HEK293 (cell line): ENCODE data around the gene SP6.

Experiments
- CTCF ChIA-PET: fragments of 350-600 bp; formaldehyde crosslinking; extraction: SDS; loops from one replicate; lab custom pipeline; 2021; ENCODE audit warnings: antibody characterized with exemption; lab: Yijun Ruan, JAX
- POLR2A ChIA-PET: fragments of 300-600 bp; formaldehyde crosslinking; extraction: SDS; loops from one replicate; lab custom pipeline; 2020; ENCODE audit warnings: antibody characterized with exemption, inconsistent platforms; lab: Yijun Ruan, JAX
- H3K27ac ChIP-seq: fragments of 200-500 bp; sonication (Bioruptor generic); 2 replicates; pipeline ENCODE4 v1.5.1; 2014; ENCODE audit warnings: low read depth, low read length, control low read depth, inconsistent platforms; ENCODE audit errors: extremely low read depth
- H3K36me3 ChIP-seq, 2 experiments: fragments of 200-500 bp in 1 of 2; sonication (Bioruptor generic) in 1 of 2; 1 replicate in 1 of 2; 2 replicates in 1 of 2; pipeline ENCODE4 v1.5.1; 2014 to 2017; ENCODE audit warnings: inconsistent platforms in 2 of 2, low read length in 2 of 2; ENCODE audit not compliant: control insufficient read depth in 2 of 2, insufficient read depth in 1 of 2
- H3K4me1 ChIP-seq: fragments of 200-500 bp; sonication (Bioruptor generic); 2 replicates; pipeline ENCODE4 v1.5.1; 2014; ENCODE audit warnings: mild to moderate bottlenecking, low read length, inconsistent platforms; ENCODE audit not compliant: control insufficient read depth, insufficient read depth
- H3K4me3 ChIP-seq: 2 replicates; pipeline ENCODE4 v1.5.1; 2011; ENCODE audit warnings: low read depth, mild to moderate bottlenecking, control low read depth, low read length, moderate library complexity
- H3K9me3 ChIP-seq: fragments of 200-500 bp; sonication (Bioruptor generic); 2 replicates; pipeline ENCODE4 v1.5.1; 2014; ENCODE audit warnings: low read depth, low read length, inconsistent platforms; ENCODE audit not compliant: control insufficient read depth, insufficient read depth
- EGR2 ChIP-seq: fragments of 450-650 bp; formaldehyde crosslinking; IDR thresholded peaks from 2 replicates; pipeline ENCODE4 v1.5.1; 2016; ENCODE audit warnings: low read depth, missing biosample characterization, missing genetic modification characterization
- KLF7 ChIP-seq: fragments of 450-650 bp; formaldehyde crosslinking; IDR thresholded peaks from 2 replicates; pipeline ENCODE4 v1.5.1; 2016; ENCODE audit warnings: missing biosample characterization, missing genetic modification characterization, borderline replicate concordance
- KLF9 ChIP-seq: fragments of 450-650 bp; formaldehyde crosslinking; IDR thresholded peaks from 2 replicates; pipeline ENCODE4 v1.5.1; 2016; ENCODE audit warnings: missing biosample characterization, missing genetic modification characterization, low read depth
- MZF1 ChIP-seq: fragments of 450-650 bp; formaldehyde crosslinking; IDR thresholded peaks from 2 replicates; pipeline ENCODE4 v1.5.1; 2017; ENCODE audit warnings: missing biosample characterization, missing genetic modification characterization, borderline replicate concordance
- ZBTB1 ChIP-seq: fragments of 450-650 bp; formaldehyde crosslinking; IDR thresholded peaks from 2 replicates; pipeline ENCODE4 v1.5.1; 2016; ENCODE audit warnings: missing biosample characterization, missing genetic modification characterization
- ZBTB21 ChIP-seq: fragments of 450-650 bp; formaldehyde crosslinking; IDR thresholded peaks from 2 replicates; pipeline ENCODE4 v1.5.1; 2017; ENCODE audit warnings: missing biosample characterization, missing genetic modification characterization
- ZFP69B ChIP-seq: fragments of 450-650 bp; formaldehyde crosslinking; IDR thresholded peaks from 2 replicates; pipeline ENCODE4 v1.5.1; 2016; ENCODE audit warnings: missing biosample characterization, missing genetic modification characterization
- ZNF155 ChIP-seq: fragments of 450-650 bp; formaldehyde crosslinking; IDR thresholded peaks from 2 replicates; pipeline ENCODE4 v1.5.1; 2016; ENCODE audit warnings: missing biosample characterization, missing genetic modification characterization
- ZNF311 ChIP-seq: fragments of 450-650 bp; formaldehyde crosslinking; IDR thresholded peaks from 2 replicates; pipeline ENCODE4 v1.5.1; 2017; ENCODE audit warnings: missing biosample characterization, missing genetic modification characterization, borderline replicate concordance
- ZNF433 ChIP-seq: fragments of 450-650 bp; formaldehyde crosslinking; IDR thresholded peaks from 2 replicates; pipeline ENCODE4 v1.5.1; 2016; ENCODE audit warnings: missing biosample characterization, missing genetic modification characterization, low read depth
- ZNF473 ChIP-seq: fragments of 450-650 bp; formaldehyde crosslinking; IDR thresholded peaks from 2 replicates; pipeline ENCODE4 v1.5.1; 2017; ENCODE audit warnings: missing biosample characterization, missing genetic modification characterization
- ZNF48 ChIP-seq: fragments of 450-650 bp; formaldehyde crosslinking; IDR thresholded peaks from 2 replicates; pipeline ENCODE4 v1.5.1; 2016; ENCODE audit warnings: missing biosample characterization, missing genetic modification characterization
- ZNF544 ChIP-seq: fragments of 450-650 bp; formaldehyde crosslinking; IDR thresholded peaks from 2 replicates; pipeline ENCODE4 v1.5.0; 2017; ENCODE audit warnings: missing biosample characterization, missing genetic modification characterization
- ZNF549 ChIP-seq: fragments of 450-650 bp; IDR thresholded peaks from 2 replicates; pipeline ENCODE4 v1.5.1; 2018; ENCODE audit warnings: missing biosample characterization, missing genetic modification characterization, mild to moderate bottlenecking, inconsistent platforms, moderate library complexity
- ZNF600 ChIP-seq: fragments of 450-650 bp; formaldehyde crosslinking; IDR thresholded peaks from 2 replicates; pipeline ENCODE4 v1.5.1; 2016; ENCODE audit warnings: missing biosample characterization, missing genetic modification characterization
- TF ChIP-seq, protein P1 (sequence below): fragments of 450-650 bp; formaldehyde crosslinking; conservative IDR thresholded peaks from 2 replicates; pipeline ENCODE4 v1.5.1; 2016; ENCODE audit warnings: low read depth, missing biosample characterization, missing genetic modification characterization
- TF ChIP-seq, protein P2 (sequence below): fragments of 450-650 bp; formaldehyde crosslinking; IDR thresholded peaks from 2 replicates; pipeline ENCODE4 v1.5.1; 2016; ENCODE audit warnings: missing biosample characterization, missing genetic modification characterization
- TF ChIP-seq, protein P3 (sequence below): fragments of 450-650 bp; formaldehyde crosslinking; conservative IDR thresholded peaks from 2 replicates; pipeline ENCODE4 v1.5.1; 2016; ENCODE audit warnings: low read depth, missing biosample characterization, missing genetic modification characterization
- TF ChIP-seq, protein P4 (sequence below): IDR thresholded peaks from 2 replicates; pipeline ENCODE4 v1.6.1; 2011; ENCODE audit warnings: mild to moderate bottlenecking, low read depth, low read length, borderline replicate concordance
- TF ChIP-seq, protein P5 (sequence below): fragments of 450-650 bp; formaldehyde crosslinking; IDR thresholded peaks from 2 replicates; pipeline ENCODE4 v1.5.1; 2016; ENCODE audit warnings: missing biosample characterization, missing genetic modification characterization, borderline replicate concordance
- TF ChIP-seq, protein P6 (sequence below): fragments of 450-650 bp; formaldehyde crosslinking; IDR thresholded peaks from 2 replicates; pipeline ENCODE4 v1.5.1; 2016; ENCODE audit warnings: missing biosample characterization, missing genetic modification characterization

SP6 gene

DNA sequence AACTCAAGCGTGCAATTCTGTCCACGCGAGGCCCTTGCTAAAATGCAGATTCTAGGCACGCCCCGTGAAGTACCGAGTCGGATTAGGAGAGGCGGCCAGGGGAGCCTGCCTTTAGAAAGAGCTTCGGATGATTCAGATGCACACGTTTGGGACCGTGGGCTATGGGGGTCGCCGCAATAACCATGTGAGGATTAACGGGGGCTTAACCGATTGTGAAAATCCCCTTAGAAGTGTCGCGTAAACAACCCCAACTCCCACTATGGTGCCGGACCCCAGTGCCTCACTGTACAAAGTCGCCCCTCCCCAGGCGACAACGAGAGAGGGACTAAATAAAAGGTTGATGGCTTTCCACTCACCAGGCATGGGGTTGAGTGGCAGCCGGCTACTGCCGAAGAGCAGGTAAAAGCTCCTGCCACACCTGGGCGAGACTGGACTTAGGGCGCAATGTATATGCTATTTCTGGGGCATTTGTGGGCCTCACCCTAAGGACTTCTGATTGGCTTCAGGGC lies 44.4 kb upstream of the SP6 start:
- ChIA-PET CTCF (interaction anchor here (0.5 to 18.5 kb wide), 10 partner anchors 8 to 197 kb away, joined by 3 to 837 read pairs (median 4); partner anchors contain the start of genes SCRN2, SP6 and TBX21), POLR2A (interaction anchor here (0.6 to 3.5 kb wide), 36 partner anchors 10 to 246 kb away, joined by 3 to 35 read pairs (median 4); partner anchors contain the start of genes CDK5RAP3, KPNB1, LRRC46 and MRPL10)
- H3K4me1 ChIP-seq = peaks cover 4% of the 10 kb centered on the region; the same call in 1 of the 2 replicates
- H3K9me3 ChIP-seq = no peaks in the 10 kb centered on the region
- H3K27ac ChIP-seq = peak overlapping the region; percentile 26; the same call in 1 of the 2 replicates
- H3K36me3 ChIP-seq = peaks cover 0 to 25% of the 10 kb centered on the region in 2 experiments; a peak in 2 of 3 replicates
- peak overlapping the region; percentile 83 for H3K4me3 ChIP-seq
- TF ChIP-seq, protein P1, sequence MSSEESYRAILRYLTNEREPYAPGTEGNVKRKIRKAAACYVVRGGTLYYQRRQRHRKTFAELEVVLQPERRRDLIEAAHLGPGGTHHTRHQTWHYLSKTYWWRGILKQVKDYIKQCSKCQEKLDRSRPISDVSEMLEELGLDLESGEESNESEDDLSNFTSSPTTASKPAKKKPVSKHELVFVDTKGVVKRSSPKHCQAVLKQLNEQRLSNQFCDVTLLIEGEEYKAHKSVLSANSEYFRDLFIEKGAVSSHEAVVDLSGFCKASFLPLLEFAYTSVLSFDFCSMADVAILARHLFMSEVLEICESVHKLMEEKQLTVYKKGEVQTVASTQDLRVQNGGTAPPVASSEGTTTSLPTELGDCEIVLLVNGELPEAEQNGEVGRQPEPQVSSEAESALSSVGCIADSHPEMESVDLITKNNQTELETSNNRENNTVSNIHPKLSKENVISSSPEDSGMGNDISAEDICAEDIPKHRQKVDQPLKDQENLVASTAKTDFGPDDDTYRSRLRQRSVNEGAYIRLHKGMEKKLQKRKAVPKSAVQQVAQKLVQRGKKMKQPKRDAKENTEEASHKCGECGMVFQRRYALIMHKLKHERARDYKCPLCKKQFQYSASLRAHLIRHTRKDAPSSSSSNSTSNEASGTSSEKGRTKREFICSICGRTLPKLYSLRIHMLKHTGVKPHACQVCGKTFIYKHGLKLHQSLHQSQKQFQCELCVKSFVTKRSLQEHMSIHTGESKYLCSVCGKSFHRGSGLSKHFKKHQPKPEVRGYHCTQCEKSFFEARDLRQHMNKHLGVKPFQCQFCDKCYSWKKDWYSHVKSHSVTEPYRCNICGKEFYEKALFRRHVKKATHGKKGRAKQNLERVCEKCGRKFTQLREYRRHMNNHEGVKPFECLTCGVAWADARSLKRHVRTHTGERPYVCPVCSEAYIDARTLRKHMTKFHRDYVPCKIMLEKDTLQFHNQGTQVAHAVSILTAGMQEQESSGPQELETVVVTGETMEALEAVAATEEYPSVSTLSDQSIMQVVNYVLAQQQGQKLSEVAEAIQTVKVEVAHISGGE (tag by site-specific recombination) = no peak
- TF ChIP-seq ZNF311 (tag by site-specific recombination) = no peak
- no peak for TF ChIP-seq ZBTB21 (tag by site-specific recombination)
- no peak for TF ChIP-seq ZNF473 (tag by site-specific recombination)
- TF ChIP-seq, protein P2, sequence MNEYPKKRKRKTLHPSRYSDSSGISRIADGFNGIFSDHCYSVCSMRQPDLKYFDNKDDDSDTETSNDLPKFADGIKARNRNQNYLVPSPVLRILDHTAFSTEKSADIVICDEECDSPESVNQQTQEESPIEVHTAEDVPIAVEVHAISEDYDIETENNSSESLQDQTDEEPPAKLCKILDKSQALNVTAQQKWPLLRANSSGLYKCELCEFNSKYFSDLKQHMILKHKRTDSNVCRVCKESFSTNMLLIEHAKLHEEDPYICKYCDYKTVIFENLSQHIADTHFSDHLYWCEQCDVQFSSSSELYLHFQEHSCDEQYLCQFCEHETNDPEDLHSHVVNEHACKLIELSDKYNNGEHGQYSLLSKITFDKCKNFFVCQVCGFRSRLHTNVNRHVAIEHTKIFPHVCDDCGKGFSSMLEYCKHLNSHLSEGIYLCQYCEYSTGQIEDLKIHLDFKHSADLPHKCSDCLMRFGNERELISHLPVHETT (tag by site-specific recombination) = no peak
- TF ChIP-seq ZBTB1 (tag by site-specific recombination) = no peak
- TF ChIP-seq MZF1 (tag by site-specific recombination) = peak; percentile 73; the same call in 1 of the 2 replicates
- TF ChIP-seq EGR2 (tag by site-specific recombination) = no peak
- TF ChIP-seq KLF7 = no peak; the same call in 1 of the 2 replicates
- TF ChIP-seq, protein P3, sequence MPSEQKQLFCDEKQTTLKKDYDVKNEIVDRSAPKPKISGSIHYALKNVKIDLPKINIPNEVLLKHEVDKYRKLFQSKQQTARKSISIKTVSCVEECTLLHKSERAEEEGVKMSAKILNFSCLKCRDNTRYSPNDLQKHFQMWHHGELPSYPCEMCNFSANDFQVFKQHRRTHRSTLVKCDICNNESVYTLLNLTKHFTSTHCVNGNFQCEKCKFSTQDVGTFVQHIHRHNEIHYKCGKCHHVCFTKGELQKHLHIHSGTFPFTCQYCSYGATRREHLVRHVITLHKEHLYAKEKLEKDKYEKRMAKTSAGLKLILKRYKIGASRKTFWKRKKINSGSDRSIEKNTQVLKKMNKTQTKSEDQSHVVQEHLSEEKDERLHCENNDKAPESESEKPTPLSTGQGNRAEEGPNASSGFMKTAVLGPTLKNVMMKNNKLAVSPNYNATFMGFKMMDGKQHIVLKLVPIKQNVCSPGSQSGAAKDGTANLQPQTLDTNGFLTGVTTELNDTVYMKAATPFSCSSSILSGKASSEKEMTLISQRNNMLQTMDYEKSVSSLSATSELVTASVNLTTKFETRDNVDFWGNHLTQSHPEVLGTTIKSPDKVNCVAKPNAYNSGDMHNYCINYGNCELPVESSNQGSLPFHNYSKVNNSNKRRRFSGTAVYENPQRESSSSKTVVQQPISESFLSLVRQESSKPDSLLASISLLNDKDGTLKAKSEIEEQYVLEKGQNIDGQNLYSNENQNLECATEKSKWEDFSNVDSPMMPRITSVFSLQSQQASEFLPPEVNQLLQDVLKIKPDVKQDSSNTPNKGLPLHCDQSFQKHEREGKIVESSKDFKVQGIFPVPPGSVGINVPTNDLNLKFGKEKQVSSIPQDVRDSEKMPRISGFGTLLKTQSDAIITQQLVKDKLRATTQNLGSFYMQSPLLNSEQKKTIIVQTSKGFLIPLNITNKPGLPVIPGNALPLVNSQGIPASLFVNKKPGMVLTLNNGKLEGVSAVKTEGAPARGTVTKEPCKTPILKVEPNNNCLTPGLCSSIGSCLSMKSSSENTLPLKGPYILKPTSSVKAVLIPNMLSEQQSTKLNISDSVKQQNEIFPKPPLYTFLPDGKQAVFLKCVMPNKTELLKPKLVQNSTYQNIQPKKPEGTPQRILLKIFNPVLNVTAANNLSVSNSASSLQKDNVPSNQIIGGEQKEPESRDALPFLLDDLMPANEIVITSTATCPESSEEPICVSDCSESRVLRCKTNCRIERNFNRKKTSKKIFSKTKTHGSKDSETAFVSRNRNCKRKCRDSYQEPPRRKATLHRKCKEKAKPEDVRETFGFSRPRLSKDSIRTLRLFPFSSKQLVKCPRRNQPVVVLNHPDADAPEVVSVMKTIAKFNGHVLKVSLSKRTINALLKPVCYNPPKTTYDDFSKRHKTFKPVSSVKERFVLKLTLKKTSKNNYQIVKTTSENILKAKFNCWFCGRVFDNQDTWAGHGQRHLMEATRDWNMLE (tag by site-specific recombination) = no peak
- TF ChIP-seq ZNF155 (tag by site-specific recombination) = no peak
- no peak for TF ChIP-seq ZNF549 (tag by site-specific recombination)
- TF ChIP-seq ZNF433 (tag by site-specific recombination) = no peak
- no peak for TF ChIP-seq ZNF544 (tag by site-specific recombination)
- TF ChIP-seq, protein P4, sequence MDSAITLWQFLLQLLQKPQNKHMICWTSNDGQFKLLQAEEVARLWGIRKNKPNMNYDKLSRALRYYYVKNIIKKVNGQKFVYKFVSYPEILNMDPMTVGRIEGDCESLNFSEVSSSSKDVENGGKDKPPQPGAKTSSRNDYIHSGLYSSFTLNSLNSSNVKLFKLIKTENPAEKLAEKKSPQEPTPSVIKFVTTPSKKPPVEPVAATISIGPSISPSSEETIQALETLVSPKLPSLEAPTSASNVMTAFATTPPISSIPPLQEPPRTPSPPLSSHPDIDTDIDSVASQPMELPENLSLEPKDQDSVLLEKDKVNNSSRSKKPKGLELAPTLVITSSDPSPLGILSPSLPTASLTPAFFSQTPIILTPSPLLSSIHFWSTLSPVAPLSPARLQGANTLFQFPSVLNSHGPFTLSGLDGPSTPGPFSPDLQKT = no peak
- TF ChIP-seq KLF9 (tag by site-specific recombination) = no peak
- TF ChIP-seq ZFP69B (tag by site-specific recombination) = no peak
- no peak for TF ChIP-seq ZNF48 (tag by site-specific recombination)
- TF ChIP-seq, protein P5, sequence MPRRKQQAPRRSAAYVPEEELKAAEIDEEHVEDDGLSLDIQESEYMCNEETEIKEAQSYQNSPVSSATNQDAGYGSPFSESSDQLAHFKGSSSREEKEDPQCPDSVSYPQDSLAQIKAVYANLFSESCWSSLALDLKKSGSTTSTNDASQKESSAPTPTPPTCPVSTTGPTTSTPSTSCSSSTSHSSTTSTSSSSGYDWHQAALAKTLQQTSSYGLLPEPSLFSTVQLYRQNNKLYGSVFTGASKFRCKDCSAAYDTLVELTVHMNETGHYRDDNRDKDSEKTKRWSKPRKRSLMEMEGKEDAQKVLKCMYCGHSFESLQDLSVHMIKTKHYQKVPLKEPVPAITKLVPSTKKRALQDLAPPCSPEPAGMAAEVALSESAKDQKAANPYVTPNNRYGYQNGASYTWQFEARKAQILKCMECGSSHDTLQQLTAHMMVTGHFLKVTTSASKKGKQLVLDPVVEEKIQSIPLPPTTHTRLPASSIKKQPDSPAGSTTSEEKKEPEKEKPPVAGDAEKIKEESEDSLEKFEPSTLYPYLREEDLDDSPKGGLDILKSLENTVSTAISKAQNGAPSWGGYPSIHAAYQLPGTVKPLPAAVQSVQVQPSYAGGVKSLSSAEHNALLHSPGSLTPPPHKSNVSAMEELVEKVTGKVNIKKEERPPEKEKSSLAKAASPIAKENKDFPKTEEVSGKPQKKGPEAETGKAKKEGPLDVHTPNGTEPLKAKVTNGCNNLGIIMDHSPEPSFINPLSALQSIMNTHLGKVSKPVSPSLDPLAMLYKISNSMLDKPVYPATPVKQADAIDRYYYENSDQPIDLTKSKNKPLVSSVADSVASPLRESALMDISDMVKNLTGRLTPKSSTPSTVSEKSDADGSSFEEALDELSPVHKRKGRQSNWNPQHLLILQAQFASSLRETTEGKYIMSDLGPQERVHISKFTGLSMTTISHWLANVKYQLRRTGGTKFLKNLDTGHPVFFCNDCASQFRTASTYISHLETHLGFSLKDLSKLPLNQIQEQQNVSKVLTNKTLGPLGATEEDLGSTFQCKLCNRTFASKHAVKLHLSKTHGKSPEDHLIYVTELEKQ (tag by site-specific recombination) = no peak
- TF ChIP-seq, protein P6, sequence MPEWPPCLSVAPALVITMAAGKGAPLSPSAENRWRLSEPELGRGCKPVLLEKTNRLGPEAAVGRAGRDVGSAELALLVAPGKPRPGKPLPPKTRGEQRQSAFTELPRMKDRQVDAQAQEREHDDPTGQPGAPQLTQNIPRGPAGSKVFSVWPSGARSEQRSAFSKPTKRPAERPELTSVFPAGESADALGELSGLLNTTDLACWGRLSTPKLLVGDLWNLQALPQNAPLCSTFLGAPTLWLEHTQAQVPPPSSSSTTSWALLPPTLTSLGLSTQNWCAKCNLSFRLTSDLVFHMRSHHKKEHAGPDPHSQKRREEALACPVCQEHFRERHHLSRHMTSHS (tag by site-specific recombination) = no peak
- TF ChIP-seq ZNF600 = no peak
